ENCODE results near the gene TPRG1L. TPM values are rescaled to one million over a fixed set of nuclear protein-coding genes. Genes with fewer than 3 reads are reported as not detected.

TPRG1L gene
- polyA plus RNA-seq, 3 donors from 2014 or later, result 36.2 to 43.4 (median 40.3) TPM

DNA sequence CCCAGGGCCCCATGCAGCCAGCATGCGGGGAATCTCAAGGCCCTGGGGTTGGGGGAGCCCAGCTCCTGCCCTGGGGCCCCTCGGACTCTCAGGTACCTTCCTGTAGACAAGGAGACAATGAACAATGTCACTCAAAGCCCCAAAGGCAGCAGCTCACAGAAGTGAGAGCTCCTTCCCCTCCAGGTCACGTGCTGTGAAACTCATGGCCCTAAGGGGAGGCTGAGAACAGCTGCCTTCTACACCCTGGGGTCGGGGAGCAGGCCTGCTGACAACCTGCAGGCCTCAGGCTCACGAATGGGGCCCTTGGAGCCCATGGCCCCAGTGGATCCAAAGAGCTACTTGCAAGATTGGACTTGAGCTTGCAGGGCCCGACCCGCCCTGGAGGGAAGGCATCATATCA is 16.7 kb upstream of the TPRG1L start:
- no peak for DNase-seq
- H3K27me3 Mint-ChIP-seq (ENCODE audit: low read depth in 3 of 3), result peaks cover 2 to 5% (median 3%) of the 10 kb centered on the region in 3 donors
- no peaks in the 10 kb centered on the region for H3K9me3 Mint-ChIP-seq
- H3K4me1 Mint-ChIP-seq, result peaks cover 6 to 7% of the 10 kb centered on the region in 2 donors
- no peak overlapping the region for H3K27ac Mint-ChIP-seq
- H3K36me3 Mint-ChIP-seq, result no peaks in the 10 kb centered on the region
- no peak overlapping the region for H3K4me3 Mint-ChIP-seq

DNA sequence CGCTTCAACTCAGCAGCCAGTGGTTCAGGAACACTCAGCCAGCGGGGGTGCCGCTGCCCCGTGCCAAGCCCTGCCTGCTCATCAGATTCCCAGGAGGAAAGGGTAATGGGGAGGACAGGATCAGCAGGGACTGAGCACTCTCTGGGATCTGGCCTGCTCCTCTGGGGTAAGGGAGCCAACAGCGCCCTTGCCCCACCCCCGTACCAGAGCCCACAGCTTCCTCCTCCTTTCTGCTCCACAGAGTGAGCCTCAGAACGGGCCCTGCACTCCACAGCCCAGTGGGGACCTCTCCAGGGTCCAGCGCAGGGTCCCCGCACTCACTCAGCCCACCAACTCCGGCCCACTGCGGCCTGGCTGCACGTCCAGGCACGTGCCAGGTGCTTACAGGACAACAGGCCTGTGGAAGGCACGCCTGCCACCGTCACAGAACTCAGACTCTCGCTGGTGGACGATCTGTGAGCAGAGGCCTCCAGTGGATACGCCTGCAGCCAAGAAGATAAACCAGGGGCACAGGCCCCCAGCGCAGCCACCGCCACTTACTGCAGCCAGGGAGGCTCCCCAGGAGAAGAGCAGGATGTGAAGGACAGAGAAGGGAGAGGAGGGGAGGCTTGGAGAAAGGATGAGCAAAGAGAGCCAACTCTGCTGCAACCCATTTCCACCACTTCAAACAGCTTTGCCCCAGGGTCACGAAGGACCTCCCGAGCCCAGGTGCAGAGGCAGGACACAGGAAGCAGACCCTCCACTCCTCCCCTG is 15.6 kb upstream of the TPRG1L start:
- peak overlapping the region in 1 of 6 donors; percentile 34 for H3K27ac Mint-ChIP-seq
- peaks cover 3 to 8% (median 4%) of the 10 kb centered on the region in 3 donors for H3K27me3 Mint-ChIP-seq (ENCODE audit: low read depth in 3 of 3)
- DNase-seq, result no peak
- H3K4me1 Mint-ChIP-seq, result peaks cover 6 to 7% of the 10 kb centered on the region in 2 donors
- H3K36me3 Mint-ChIP-seq, result no peaks in the 10 kb centered on the region
- H3K4me3 Mint-ChIP-seq, result peak overlapping the region in 2 of 5 donors; percentile 18 to 42
- H3K9me3 Mint-ChIP-seq, result no peaks in the 10 kb centered on the region

DNA sequence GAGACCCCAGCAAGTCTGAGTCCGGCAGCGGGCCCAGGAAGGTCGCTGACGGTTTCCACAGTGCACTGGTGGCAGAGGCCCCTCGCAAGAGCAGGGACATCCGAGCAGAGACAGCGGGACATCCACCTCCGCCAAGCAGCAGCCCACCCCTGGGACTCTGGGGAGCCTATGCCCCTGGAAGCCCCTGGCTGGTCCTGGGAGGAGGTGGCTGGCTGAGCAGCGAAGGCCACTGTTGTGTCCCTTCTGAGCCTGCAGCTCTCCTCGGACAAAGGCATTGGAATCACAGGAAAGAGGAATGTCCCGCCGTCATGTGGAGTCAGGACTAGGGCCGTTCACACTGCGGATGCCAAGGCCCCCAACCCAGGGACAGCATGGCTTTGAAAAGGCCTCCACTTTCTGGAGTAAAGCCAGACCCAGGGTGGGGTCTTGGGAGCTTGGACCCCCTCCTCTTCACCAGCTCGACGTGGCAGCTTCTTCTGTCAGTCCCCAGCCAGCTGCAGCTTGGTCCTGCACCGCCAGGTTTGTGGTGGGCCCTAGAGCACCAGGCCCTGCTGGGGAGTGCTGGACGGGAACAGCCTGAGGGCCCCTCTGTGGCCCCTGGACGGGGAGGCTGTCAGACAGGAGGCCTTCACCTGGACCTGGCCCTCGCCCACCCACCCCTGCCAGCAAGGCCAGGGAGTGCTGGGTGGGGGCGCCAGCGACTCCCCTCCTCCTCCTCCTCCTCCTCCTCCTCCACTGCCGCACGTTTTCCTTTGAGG is 14.9 kb upstream of the TPRG1L start:
- Mint-ChIP-seq H3K27ac (no peak overlapping the region), H3K27me3 (ENCODE audit: low read depth in 3 of 3) (peaks cover 3 to 8% (median 4%) of the 10 kb centered on the region in 3 donors), H3K9me3 (no peaks in the 10 kb centered on the region), H3K4me1 (peaks cover 6 to 7% of the 10 kb centered on the region in 2 donors), H3K4me3 (peak overlapping the region in 2 of 5 donors; percentile 59 to 60), H3K36me3 (no peaks in the 10 kb centered on the region)
- DNase-seq, result no peak

DNA sequence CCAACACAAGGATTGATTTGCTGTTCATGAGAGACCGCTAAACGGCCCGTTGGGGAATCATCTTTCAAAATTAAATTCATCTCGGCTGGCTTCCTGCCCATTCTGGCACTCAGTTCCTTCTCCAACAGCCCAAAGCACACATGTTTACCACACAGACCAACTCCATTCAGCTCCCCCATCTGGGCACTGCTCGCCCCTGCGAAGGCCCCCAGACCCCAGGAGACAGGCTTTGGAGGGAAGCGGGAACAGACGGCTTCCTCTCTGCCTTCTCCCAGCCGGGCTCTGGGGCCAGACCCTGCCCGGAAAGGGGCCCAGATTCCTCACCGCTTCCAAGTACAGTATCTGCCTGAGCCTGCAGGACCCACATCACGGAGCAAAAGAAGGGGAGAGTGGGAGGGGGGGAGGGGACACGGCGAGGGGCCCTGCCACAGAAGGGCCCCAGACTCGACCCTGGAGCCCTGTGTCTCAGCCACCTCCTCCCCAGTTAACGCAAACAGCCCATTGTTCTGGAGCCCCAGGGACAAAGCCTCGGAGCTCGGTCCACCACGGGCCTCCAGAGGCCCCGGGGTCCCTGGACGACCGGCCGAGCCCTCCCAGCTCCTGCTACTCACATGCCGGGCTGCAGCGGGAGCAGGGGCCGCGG is 14.2 kb upstream of the TPRG1L start:
- no peaks in the 10 kb centered on the region for H3K9me3 Mint-ChIP-seq
- DNase-seq, result no peak
- H3K4me3 Mint-ChIP-seq, result peak overlapping the region; percentile 46 to 76 (median 59)
- no peaks in the 10 kb centered on the region for H3K36me3 Mint-ChIP-seq
- peaks cover 6 to 7% of the 10 kb centered on the region in 2 donors for H3K4me1 Mint-ChIP-seq
- peaks cover 3 to 8% (median 4%) of the 10 kb centered on the region in 3 donors for H3K27me3 Mint-ChIP-seq (ENCODE audit: low read depth in 3 of 3)
- H3K27ac Mint-ChIP-seq, result no peak overlapping the region

DNA sequence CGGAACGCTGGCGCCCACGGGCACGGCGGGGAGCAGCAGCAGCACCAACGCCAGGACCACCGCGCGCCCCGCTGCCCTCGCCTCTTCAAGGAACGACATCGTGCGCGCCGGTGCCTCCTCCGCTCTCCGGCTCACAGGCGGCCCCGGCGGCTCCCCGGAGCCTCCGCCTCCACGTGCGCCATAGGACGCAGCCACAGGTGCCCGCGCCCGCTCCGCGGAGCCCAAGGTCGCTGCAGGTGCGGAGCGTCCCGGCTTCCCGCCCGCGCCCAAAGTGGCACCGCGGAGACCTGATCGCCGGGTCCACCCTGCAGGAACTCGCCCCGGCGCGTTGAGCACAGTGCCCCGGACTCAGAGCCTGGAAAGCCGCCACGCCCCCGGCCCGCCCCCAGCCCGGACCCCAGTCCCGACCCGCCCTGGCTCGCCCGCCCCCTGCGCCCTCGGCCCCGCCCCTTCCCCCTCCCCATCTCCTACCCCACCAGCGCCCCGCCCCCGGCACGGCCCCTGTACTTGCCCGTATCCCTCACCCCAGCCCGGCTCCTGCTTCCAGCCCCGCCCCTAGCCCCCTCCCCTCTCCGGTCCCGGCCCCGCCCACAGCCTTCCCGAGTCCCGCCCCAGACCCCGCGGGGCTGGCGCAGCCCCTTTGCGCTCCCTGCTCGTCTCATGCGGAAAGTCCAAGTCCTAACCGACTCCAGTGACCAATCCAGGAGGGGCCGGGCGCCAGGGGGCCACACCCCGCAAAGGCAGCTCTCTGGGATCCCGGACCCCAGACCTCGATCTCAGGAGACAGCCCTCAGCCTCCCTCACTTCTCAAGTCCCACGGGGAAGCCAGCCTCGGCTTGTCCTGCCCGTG is 13.4 kb upstream of the TPRG1L start, which contains the start of gene MEGF6:
Gene MEGF6 (minus strand): TSS at position 339 of the 850 bp plus-strand sequence. CDS start 240 bp downstream, at position 99.
- Mint-ChIP-seq H3K36me3 (no peaks in the 10 kb centered on the region), H3K9me3 (no peaks in the 10 kb centered on the region), H3K27me3 (ENCODE audit: low read depth in 3 of 3) (peaks cover 3 to 8% (median 4%) of the 10 kb centered on the region in 3 donors), H3K4me1 (peaks cover 6 to 7% of the 10 kb centered on the region in 2 donors), H3K27ac (no peak within 1 kb of the TSS), H3K4me3 (peak within 1 kb of the TSS; percentile 57 to 82 (median 60))
- DNase-seq, result peak in 1 of 3 donors; percentile 23

DNA sequence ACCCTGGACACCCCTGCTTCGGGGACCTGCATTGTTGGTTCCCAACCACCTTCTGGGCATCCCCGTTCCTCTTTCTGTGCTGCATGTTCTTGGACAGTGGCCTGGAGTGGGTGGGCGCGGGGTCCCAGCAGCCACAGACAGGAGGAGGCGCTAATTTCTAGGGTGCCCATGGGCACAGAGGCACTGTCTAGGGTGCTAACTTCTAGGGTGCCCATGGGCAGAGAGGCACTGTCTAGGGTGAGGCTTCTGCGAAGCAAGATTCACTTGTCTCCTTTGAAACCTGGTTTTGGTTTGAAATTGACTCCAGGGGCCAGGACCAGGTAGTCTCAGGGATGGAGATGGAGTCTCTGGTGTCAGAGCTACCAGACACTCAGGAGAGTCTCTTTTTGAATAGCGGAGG is 12.7 kb upstream of the TPRG1L start:
- H3K27me3 Mint-ChIP-seq (ENCODE audit: low read depth in 3 of 3), result peaks cover 2 to 8% (median 4%) of the 10 kb centered on the region in 3 donors
- no peaks in the 10 kb centered on the region for H3K36me3 Mint-ChIP-seq
- no peak overlapping the region for H3K27ac Mint-ChIP-seq
- no peaks in the 10 kb centered on the region for H3K9me3 Mint-ChIP-seq
- H3K4me3 Mint-ChIP-seq, result peak overlapping the region; percentile 5 to 82 (median 60)
- peaks cover 6 to 7% of the 10 kb centered on the region in 2 donors for H3K4me1 Mint-ChIP-seq
- DNase-seq, result no peak

DNA sequence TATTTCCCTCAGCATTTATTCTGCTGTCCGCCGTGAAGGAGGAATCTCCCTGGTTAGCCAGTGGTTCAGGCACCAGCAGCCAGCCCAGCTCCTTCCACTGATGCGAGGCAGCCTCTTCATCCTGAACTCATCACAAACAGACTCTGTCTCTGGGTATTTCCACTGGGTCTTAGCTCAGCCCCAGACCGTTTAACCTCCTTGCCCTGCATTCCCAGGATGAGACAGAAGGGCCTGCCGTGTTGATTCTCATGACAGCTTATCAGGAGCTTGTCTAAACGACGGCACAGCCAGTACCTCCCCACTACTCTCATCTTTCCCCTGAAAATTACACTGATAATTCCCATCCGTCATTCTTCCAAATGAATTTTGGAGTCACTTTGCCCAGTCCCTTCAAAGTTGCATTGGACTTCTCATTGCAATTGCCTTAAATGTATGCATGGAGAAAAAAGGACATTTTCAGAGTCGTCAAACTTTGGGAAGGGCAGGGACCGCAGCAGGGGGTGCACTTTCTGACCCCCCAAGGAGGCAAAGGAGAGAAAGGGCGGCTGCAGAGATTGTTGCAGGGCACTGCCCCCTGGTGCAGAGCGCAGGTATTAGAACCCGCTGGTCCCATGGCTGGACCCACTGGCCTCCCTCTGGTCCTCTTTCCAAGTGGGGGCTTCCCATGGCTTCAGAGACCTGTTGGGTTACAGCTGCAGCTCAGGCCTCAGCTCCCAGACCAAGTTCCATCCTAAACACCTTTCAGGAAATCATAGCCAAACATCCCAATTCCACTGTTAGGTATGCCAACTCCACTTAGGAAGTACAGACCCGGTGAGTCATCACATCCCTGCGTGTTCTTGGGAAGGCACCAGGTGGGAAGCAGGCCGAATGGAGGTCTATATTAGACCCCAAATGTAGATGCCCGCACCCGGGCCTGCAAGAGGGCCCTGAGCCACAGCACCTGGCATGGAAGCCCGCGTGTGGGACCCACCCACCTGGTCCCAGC is 9.8 kb upstream of the TPRG1L start:
- Mint-ChIP-seq H3K36me3 (no peaks in the 10 kb centered on the region), H3K4me3 (no peak overlapping the region), H3K27me3 (ENCODE audit: low read depth in 3 of 3) (peaks cover 4 to 6% (median 4%) of the 10 kb centered on the region in 3 donors), H3K9me3 (no peaks in the 10 kb centered on the region), H3K4me1 (peaks cover 12 to 19% of the 10 kb centered on the region in 2 donors), H3K27ac (no peak overlapping the region)
- peak in 2 of 3 donors; percentile 26 to 27 for DNase-seq

DNA sequence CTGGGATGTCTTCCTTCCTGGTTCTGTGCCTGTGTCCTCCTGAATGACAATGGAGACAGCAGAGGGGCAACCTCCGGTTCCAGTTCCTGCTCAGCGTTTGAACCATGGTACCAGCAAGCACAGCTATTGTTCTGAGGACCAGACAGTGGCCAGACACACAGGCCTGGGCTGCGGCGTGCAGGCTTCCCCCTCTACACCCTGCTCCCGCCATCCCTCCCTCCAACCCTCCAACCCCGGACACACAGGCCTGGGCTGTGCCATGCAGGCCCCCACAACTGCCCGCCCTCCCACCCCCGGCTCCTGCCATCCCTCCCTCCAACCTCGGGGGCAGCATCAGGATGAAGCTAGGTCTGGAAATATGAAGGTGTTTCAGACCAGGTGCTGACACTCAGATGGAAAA is 8.0 kb upstream of the TPRG1L start:
- Mint-ChIP-seq H3K27ac (no peak overlapping the region), H3K9me3 (no peaks in the 10 kb centered on the region), H3K36me3 (no peaks in the 10 kb centered on the region), H3K4me3 (no peak overlapping the region), H3K4me1 (peaks cover 13 to 30% of the 10 kb centered on the region in 2 donors), H3K27me3 (ENCODE audit: low read depth in 3 of 3) (peaks cover 2 to 3% (median 2%) of the 10 kb centered on the region in 3 donors)
- DNase-seq, result no peak

DNA sequence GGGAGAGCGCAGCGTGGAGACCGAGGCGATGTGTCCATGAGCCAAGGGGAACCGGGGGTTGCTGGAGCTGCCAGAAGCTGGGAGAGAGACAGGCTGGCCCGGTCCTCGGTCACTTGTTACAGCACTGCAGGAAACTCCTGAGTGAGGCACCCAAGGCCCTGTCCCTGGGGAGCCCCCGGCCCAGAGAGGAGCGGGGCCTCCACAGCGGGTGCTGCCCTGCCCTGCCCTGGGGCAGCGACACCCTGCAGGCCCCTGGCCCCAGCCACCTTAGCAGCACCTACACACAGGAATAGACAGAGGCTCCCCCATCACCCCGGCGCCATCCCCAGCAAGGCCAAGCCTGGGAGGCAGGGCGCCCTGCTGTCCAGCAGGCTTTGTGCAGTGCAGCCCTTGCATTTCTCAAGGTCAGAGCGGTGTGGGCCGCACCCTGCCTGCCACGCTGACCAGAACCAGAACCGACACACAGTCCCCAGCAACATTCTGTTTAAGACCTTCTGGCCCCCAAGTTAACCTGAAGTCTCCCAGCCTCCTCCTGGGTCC is 6.9 kb upstream of the TPRG1L start:
- no peak for DNase-seq
- no peaks in the 10 kb centered on the region for H3K36me3 Mint-ChIP-seq
- no peak overlapping the region for H3K4me3 Mint-ChIP-seq
- H3K27me3 Mint-ChIP-seq (ENCODE audit: low read depth in 3 of 3), result peaks cover 2 to 5% (median 2%) of the 10 kb centered on the region in 3 donors
- no peak overlapping the region for H3K27ac Mint-ChIP-seq
- H3K4me1 Mint-ChIP-seq, result peaks cover 22 to 40% of the 10 kb centered on the region in 2 donors
- H3K9me3 Mint-ChIP-seq, result no peaks in the 10 kb centered on the region

DNA sequence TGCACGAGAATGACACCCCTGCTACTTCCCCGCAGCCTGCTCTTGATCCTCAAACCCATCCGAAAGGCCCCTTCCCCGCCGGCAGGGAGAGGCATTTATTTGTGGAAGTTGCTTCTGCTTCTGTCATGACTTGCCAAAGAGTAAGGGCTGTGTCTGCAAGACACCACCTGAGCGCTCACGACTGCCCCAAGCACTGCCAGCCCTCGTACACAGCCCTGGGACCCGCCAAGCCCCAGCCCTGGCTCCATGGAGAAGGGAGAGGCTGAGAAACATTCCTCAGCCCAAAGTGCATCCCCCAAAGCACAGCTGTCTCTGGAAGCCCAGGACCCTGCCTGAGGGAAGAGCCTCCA is 6.3 kb upstream of the TPRG1L start:
- DNase-seq, result no peak
- no peaks in the 10 kb centered on the region for H3K36me3 Mint-ChIP-seq
- H3K4me1 Mint-ChIP-seq, result peaks cover 28 to 46% of the 10 kb centered on the region in 2 donors
- no peak overlapping the region for H3K4me3 Mint-ChIP-seq
- H3K27me3 Mint-ChIP-seq (ENCODE audit: low read depth in 3 of 3), result peaks cover under 1 to 2% (median 2%) of the 10 kb centered on the region in 3 donors
- no peaks in the 10 kb centered on the region for H3K9me3 Mint-ChIP-seq
- H3K27ac Mint-ChIP-seq, result no peak overlapping the region

DNA sequence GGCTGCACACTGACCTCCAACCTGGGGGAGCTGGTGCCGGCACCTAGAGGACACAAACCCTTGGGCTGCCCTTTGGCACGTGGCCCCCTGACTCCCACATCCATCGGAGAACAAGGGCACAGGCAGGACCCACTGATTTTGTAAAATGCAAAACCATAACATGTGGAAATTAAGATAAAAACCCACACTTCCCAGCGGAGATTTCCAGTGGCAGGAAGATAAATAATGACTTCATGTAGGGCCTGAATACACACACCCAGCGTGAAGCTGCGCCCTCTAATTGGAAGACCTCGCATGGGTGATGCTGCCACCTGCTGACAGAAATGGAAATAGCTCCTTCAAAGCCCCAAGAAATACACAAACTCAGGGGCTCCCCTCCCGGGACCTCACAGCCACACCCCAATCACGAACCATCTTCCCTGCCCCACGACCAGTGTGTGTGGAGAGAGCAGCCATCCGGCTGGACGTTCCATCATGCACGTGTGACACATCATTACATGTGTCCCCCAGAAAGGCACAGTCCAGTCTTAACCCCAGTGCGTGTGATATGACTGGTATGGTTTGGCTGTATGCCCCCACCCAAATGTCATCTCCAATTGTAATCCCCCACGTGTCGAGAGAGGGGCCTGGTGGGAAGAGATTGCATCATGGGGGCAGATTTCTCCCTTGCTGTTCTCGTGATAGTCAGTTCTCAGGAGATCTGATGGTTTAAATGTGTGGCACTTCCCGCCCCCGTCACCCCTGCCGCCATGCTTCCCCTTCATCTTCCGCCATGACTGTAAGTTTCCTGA is 5.7 kb upstream of the TPRG1L start:
- Mint-ChIP-seq H3K4me1 (peaks cover 34 to 52% of the 10 kb centered on the region in 2 donors), H3K4me3 (peak overlapping the region in 1 of 5 donors; percentile 33), H3K27me3 (ENCODE audit: low read depth in 3 of 3) (peaks cover 0 to 5% (median 2%) of the 10 kb centered on the region in 3 donors), H3K36me3 (no peaks in the 10 kb centered on the region), H3K9me3 (no peaks in the 10 kb centered on the region), H3K27ac (peak overlapping the region in 3 of 6 donors; percentile 20 to 60 (median 45))
- DNase-seq, result peak; percentile 68 to 74 (median 71)
